OCI-LY3 (cell line): ENCODE data around the gene BRCA1.
A peak's percentile ranks its signal among the peaks of the same experiment; 100 is the strongest.

ENCODE experiments used
- H2AFZ ChIP-seq: fragments of 200-600, 300-600 bp; shearing (Covaris generic); 2 replicates; pipeline ENCODE4 v1.6.0; 2014; ENCODE audit warnings: antibody characterized with exemption, low read depth, low read length
- H3K27ac ChIP-seq: fragments of 200-600, 300-600 bp; sonication (generic); 2 replicates; pipeline ENCODE4 v1.5.1; 2014; ENCODE audit warnings: mild to moderate bottlenecking, low read length, moderate library complexity, mixed read lengths
- H3K27me3 ChIP-seq: fragments of 200-600, 300-600 bp; sonication (generic); 2 replicates; pipeline ENCODE4 v1.6.1; 2014; ENCODE audit warnings: low read depth, low read length, mixed read lengths
- H3K36me3 ChIP-seq: fragments of 200-600, 300-600 bp; sonication (generic); replicated peaks from 2 replicates; pipeline ENCODE3; 2014; ENCODE audit warnings: low read depth, low read length, mixed read lengths
- H3K4me1 ChIP-seq: fragments of 300-600, 200-600 bp; sonication (generic); 2 replicates; pipeline ENCODE4 v1.6.1; 2014; ENCODE audit warnings: low read length, mixed read lengths
- H3K4me2 ChIP-seq: fragments of 200-600, 300-600 bp; sonication (generic); 2 replicates; pipeline ENCODE4 v1.6.1; 2014; ENCODE audit warnings: low read length, mixed read lengths
- H3K4me3 ChIP-seq: fragments of 300-600, 200-600 bp; sonication (generic); 2 replicates; pipeline ENCODE4 v1.5.1; 2014; ENCODE audit warnings: antibody characterized with exemption, mild to moderate bottlenecking, low read length, moderate library complexity
- H3K79me2 ChIP-seq: fragments of 300-600, 200-600 bp; shearing (Covaris generic); 2 replicates; pipeline ENCODE4 v1.6.1; 2014; ENCODE audit warnings: mild to moderate bottlenecking, low read length, mixed read lengths
- H3K9ac ChIP-seq: fragments of 300-600, 200-600 bp; shearing (Covaris generic); 2 replicates; pipeline ENCODE4 v1.6.0; 2014; ENCODE audit warnings: mild to moderate bottlenecking, low read length, moderate library complexity
- H3K9me3 ChIP-seq: fragments of 200-600, 300-600 bp; shearing (Covaris generic); 2 replicates; pipeline ENCODE4 v1.6.1; 2014; ENCODE audit warnings: low read length, mixed read lengths; ENCODE audit not compliant: insufficient read depth
- H4K20me1 ChIP-seq: fragments of 200-600, 300-600 bp; sonication (generic); 2 replicates; pipeline ENCODE4 v1.6.1; 2016; ENCODE audit warnings: low read length, mixed read lengths; ENCODE audit not compliant: insufficient read depth
- EZH2phosphoT487 ChIP-seq: fragments of 200-600 bp; shearing (Covaris generic); IDR thresholded peaks from 2 replicates; pipeline ENCODE4 v1.6.1; 2018; ENCODE audit warnings: antibody characterized with exemption, mixed run types, low read depth
- TF ChIP-seq, protein P1 (sequence below): fragments of 200-600, 300-600 bp; sonication (generic); IDR thresholded peaks from 2 replicates; pipeline ENCODE4 v1.5.1; 2014; ENCODE audit warnings: antibody characterized with exemption, low read length, low read depth

Gene BRCA1

GRCh38 chr17:43025766-43026537 is 99.2 kb downstream of the BRCA1 start:
- no peak for TF ChIP-seq EZH2phosphoT487
- TF ChIP-seq, protein P1, sequence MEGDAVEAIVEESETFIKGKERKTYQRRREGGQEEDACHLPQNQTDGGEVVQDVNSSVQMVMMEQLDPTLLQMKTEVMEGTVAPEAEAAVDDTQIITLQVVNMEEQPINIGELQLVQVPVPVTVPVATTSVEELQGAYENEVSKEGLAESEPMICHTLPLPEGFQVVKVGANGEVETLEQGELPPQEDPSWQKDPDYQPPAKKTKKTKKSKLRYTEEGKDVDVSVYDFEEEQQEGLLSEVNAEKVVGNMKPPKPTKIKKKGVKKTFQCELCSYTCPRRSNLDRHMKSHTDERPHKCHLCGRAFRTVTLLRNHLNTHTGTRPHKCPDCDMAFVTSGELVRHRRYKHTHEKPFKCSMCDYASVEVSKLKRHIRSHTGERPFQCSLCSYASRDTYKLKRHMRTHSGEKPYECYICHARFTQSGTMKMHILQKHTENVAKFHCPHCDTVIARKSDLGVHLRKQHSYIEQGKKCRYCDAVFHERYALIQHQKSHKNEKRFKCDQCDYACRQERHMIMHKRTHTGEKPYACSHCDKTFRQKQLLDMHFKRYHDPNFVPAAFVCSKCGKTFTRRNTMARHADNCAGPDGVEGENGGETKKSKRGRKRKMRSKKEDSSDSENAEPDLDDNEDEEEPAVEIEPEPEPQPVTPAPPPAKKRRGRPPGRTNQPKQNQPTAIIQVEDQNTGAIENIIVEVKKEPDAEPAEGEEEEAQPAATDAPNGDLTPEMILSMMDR: no peak
- H4K20me1 ChIP-seq: no peaks in the 10 kb centered on the region
- H3K4me2 ChIP-seq: no peak overlapping the region
- H3K79me2 ChIP-seq: no peaks in the 10 kb centered on the region
- H3K4me1 ChIP-seq: peaks cover 3% of the 10 kb centered on the region; the same call in 1 of the 2 replicates
- H3K9ac ChIP-seq: no peak overlapping the region
- H3K4me3 ChIP-seq: no peak overlapping the region
- no peaks in the 10 kb centered on the region for H3K36me3 ChIP-seq
- no peaks in the 10 kb centered on the region for H3K9me3 ChIP-seq
- H3K27ac ChIP-seq: no peak overlapping the region
- H2AFZ ChIP-seq: no peak overlapping the region
- H3K27me3 ChIP-seq: no peaks in the 10 kb centered on the region

DNA sequence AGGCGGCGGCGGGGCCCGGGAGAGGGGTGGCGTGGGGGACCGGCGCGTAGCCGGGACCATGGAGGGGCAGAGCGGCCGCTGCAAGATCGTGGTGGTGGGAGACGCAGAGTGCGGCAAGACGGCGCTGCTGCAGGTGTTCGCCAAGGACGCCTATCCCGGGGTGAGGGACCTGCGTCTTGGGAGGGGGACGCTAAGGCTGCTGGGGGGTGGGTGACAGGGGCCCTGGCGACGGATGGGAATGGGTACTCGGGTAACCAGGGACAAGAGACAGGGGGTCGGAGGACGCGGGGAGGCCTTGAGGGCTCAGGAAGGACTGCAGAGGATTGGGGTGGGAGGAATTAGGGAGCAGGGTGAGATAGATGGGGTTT is 99.9 kb downstream of the BRCA1 start:
- H3K4me1 ChIP-seq: peaks cover 3% of the 10 kb centered on the region; the same call in 1 of the 2 replicates
- H3K79me2 ChIP-seq: no peaks in the 10 kb centered on the region
- H3K9me3 ChIP-seq: no peaks in the 10 kb centered on the region
- H3K27me3 ChIP-seq: no peaks in the 10 kb centered on the region
- no peak overlapping the region for H3K4me2 ChIP-seq
- no peak overlapping the region for H3K9ac ChIP-seq
- H3K4me3 ChIP-seq: no peak overlapping the region
- H3K27ac ChIP-seq: no peak overlapping the region
- no peak for TF ChIP-seq EZH2phosphoT487
- TF ChIP-seq, protein P1: no peak
- H2AFZ ChIP-seq: no peak overlapping the region
- no peaks in the 10 kb centered on the region for H3K36me3 ChIP-seq
- no peaks in the 10 kb centered on the region for H4K20me1 ChIP-seq

- Histone ChIP-seq H2AFZ (peak within 1 kb of the TSS; percentile 39), H3K9ac (peak within 1 kb of the TSS; percentile 36), H3K4me3 (peak within 1 kb of the TSS; percentile 78), H3K27me3 (no peaks in the 10 kb centered on the region), H3K4me2 (peak within 1 kb of the TSS; percentile 75), H3K27ac (no peak within 1 kb of the TSS), H3K79me2 (no peaks in the 10 kb centered on the region), H4K20me1 (no peaks in the 10 kb centered on the region), H3K36me3 (no peaks in the 10 kb centered on the region), H3K9me3 (no peaks in the 10 kb centered on the region), H3K4me1 (peaks cover 3% of the 10 kb centered on the region; the same call in 1 of the 2 replicates)
- no peak for TF ChIP-seq EZH2phosphoT487
- TF ChIP-seq, protein P1: peak; percentile 63
Observed at GRCh38 chr17:43024407-43025289, 100.5 kb downstream of the BRCA1 start, which contains the start of gene RND2. Gene RND2 (plus strand): TSS chr17:43025231. CDS start chr17:43025348, 117 bp downstream.
